Measurements from ENCODE around the gene STAB2.

- TF ChIP-seq TAF1 (IDR thresholded peaks at IDR 0.05; ENCODE audit: low read depth) (no peak), YY1 (IDR thresholded peaks at IDR 0.05; ENCODE audit: low read depth) (no peak), RAD21 (IDR thresholded peaks at IDR 0.05; ENCODE audit: low read depth) (no peak)
Observed at GRCh38 chr12:103627189-103627855, 40.2 kb downstream of the STAB2 start.

Data from Ishikawa (cell line).